ENCODE data around the gene RCOR1. TPM values are rescaled to one million over a fixed set of nuclear protein-coding genes. Genes with fewer than 3 reads are reported as not detected.
"Not testable (repeated sequence)": the region's sequence is repeated elsewhere in the genome, so short reads cannot be mapped to it uniquely, and the experiment has no call there.

RCOR1 gene
- total RNA-seq, 6 donors from 2014 or later, result 19.8 to 58.7 (median 34.3) TPM

DNA sequence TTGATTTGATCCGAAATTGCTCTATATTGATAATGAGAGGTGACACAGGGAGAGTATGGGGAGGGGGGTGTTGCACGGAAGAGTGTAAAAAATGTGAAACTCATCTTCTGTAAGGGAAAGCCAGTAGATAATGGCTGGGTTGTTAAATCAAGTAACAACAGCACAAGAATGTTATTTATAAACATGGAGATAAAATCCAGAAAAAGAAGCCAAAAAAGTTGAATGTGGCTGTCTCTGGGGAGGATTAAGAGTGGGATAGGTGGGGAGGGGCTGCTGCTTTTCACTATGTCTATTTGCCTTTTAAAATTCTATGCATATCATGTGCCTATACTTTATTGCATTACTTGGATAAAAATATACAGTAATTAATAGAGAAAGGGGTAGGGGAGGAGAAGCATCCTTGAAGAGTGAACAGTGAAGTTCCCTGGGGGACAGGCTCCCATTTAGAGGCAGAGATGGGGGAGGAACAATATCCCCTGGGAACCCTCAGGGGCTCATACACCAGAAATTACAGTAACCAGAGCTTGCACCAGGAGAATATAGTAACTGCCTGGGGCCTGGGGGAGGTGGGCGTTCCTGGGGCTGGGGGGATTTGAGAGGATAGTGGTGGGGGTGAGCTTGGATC is 43.7 kb upstream of the RCOR1 start:
- H3K4me1 ChIP-seq, result peaks cover 3 to 20% (median 10%) of the 10 kb centered on the region in 4 donors
- peaks cover 0 to 22% (median 14%) of the 10 kb centered on the region in 4 donors for H3K27me3 ChIP-seq
- H3K36me3 ChIP-seq, result no peaks in the 10 kb centered on the region
- ATAC-seq (ENCODE audit: low FRiP score in 2 of 2) (no peak), DNase-seq (no peak)
- H3K27ac ChIP-seq, result no peak overlapping the region
- no peaks in the 10 kb centered on the region for H3K9me3 ChIP-seq
- no peak overlapping the region for H3K4me3 ChIP-seq
- WGBS, 2 donors, result 62 to 77% methylated on average over 2 to 3 of the region's 3 CpGs
- TF ChIP-seq POLR2AphosphoS5 (IDR thresholded peaks at IDR 0.05) (no peak), EP300 (IDR thresholded peaks at IDR 0.05) (no peak), POLR2A (IDR thresholded peaks at IDR 0.05) (no peak)
- TF ChIP-seq, protein P1, sequence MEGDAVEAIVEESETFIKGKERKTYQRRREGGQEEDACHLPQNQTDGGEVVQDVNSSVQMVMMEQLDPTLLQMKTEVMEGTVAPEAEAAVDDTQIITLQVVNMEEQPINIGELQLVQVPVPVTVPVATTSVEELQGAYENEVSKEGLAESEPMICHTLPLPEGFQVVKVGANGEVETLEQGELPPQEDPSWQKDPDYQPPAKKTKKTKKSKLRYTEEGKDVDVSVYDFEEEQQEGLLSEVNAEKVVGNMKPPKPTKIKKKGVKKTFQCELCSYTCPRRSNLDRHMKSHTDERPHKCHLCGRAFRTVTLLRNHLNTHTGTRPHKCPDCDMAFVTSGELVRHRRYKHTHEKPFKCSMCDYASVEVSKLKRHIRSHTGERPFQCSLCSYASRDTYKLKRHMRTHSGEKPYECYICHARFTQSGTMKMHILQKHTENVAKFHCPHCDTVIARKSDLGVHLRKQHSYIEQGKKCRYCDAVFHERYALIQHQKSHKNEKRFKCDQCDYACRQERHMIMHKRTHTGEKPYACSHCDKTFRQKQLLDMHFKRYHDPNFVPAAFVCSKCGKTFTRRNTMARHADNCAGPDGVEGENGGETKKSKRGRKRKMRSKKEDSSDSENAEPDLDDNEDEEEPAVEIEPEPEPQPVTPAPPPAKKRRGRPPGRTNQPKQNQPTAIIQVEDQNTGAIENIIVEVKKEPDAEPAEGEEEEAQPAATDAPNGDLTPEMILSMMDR (IDR thresholded peaks at IDR 0.05), result no peak

DNA sequence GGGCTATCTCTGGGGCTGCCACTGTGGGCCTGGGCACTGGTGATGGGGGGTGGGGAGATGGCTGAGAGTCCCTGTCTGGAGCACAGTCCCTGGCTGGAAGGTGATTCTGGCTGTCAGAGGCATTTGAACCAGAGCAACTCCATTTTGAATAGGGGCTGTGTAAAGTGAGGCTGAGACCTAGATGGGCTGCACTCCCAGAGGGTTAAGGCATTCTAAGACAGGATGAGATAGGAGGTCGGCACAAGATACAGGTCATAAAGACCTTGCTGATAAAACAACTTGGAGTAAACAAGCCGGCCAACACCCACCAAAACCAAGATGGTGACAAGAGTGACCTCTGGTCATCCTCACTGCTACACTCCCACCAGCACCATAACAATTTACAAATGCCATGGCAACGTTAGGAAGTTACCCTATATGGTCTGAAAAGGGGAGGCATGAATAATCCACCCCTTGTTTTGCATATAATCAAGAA is 41.5 kb upstream of the RCOR1 start:
- not testable (repeated sequence) for ATAC-seq (ENCODE audit: low FRiP score in 2 of 2)
- 74 to 85% methylated on average over 3 of the region's 3 CpGs for WGBS, 2 donors

DNA sequence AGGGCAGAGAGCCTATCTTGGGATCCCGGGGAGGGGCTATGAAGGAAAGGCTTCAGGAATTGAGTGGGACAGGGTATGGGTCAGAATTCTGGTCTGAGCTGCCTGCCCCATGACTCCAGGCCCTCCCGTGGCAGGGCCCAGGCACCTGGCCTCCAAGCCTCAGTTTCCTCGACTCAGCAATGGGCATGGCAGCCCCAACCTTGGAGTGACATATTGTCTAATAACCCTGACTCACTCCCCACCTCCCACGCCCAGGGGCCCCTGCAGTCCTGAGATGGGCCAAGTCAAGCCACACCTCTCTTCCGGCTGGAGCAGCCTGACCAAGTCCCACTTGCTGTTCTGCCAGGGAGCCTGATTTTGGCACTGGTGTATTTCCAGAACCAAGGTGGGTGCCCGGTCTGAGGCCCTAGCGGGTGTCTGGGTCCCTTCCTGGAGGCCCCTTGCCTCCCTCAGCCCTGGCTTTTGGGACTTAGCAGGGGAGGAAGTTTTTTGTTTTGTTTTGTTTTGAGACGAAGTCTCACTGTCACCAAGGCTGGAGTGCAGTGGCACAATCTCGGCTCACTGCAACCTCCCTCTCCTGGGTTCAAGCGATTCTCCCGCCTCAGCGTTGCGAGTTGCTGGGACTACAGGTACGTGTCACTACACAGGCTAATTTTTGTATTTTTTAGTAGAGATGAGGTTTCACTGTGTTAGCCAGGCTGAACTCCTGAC is 40.3 kb upstream of the RCOR1 start:
- 76 to 95% methylated on average over 7 to 14 of the region's 14 CpGs for whole genome bisulfite sequencing, 2 donors
- TF ChIP-seq EP300 (IDR thresholded peaks at IDR 0.05) (no peak), POLR2AphosphoS5 (IDR thresholded peaks at IDR 0.05) (no peak), POLR2A (IDR thresholded peaks at IDR 0.05) (no peak)
- TF ChIP-seq, protein P1 (IDR thresholded peaks at IDR 0.05), result no peak
- Histone ChIP-seq H3K9me3 (no peaks in the 10 kb centered on the region), H3K4me3 (no peak overlapping the region), H3K36me3 (no peaks in the 10 kb centered on the region), H3K27me3 (no peaks in the 10 kb centered on the region), H3K27ac (no peak overlapping the region), H3K4me1 (peaks cover 4 to 11% (median 5%) of the 10 kb centered on the region in 4 donors)
- ATAC-seq (ENCODE audit: low FRiP score in 2 of 2), result peak in 1 of 2 donors; percentile 75
- DNase-seq, result no peak

More for the DNA sequence above, 41.5 kb upstream of the RCOR1 start:
- not testable (repeated sequence) for H3K9me3 ChIP-seq, H3K36me3 ChIP-seq, DNase-seq, H3K4me3 ChIP-seq, H3K27me3 ChIP-seq, H3K27ac ChIP-seq
- peaks cover 4 to 11% (median 5%) of the 10 kb centered on the region in 4 donors for H3K4me1 ChIP-seq

DNA sequence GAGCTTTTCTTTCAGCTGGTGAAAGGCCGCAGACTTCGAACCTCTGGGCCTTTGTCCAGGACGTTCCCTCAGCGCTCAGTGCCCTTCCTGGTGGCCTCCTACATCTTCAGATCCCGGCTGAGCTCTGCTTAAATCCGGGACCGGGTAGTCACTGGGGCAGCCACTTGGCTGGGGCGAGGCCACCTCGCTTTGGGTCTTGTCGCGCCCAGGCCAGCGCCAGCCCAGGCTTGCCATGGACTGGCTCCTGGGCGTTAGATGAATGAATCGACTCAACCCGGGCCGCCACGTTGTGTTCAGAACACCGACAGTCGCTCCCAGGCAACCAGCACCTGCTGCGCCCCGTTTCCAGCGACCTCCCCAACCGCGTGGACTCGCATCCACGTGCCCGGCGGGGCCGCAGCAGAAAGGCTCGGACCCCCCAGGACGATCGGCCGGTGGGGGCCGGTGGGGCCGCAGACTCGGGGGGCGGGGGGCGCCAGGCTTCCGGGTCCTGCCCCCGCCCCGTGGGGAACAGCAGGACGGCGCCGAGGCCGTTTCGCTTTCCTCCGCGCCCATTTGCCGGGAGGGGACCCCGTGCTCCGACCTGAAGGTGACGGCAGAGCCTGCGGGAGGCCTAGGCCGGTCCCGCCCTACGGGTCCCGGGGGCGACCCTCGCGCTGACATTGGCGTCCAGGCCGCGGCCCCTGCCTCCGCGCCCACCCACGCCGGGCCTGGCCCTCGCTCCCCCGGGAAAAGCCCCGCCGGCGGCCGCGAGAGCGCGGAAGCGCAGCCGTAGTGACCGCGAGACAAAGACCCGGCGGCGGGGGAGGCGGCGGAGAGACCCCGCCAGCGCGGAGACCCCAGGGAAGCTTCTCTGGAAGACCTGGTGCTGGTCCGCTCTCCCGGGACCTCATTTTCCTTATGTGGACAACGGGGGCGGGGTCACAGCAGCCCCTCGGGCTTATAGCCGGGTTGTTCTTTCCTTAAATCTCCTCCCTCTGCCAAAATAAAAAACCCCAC is 37.3 kb upstream of the RCOR1 start:
- no peaks in the 10 kb centered on the region for H3K36me3 ChIP-seq
- no peaks in the 10 kb centered on the region for H3K9me3 ChIP-seq
- 18 to 40% methylated on average over 1 to 27 of the region's 94 CpGs for WGBS, 2 donors
- no peaks in the 10 kb centered on the region for H3K27me3 ChIP-seq
- peak overlapping the region; percentile 45 to 93 (median 64) for H3K4me3 ChIP-seq
- DNase-seq (peak; percentile 73 to 90), ATAC-seq (ENCODE audit: low FRiP score in 2 of 2) (peak; percentile 34 to 81)
- H3K4me1 ChIP-seq, result peaks cover 4 to 11% (median 5%) of the 10 kb centered on the region in 4 donors
- TF ChIP-seq EP300 (IDR thresholded peaks at IDR 0.05), result no peak
- peak in 1 of 4 donors; percentile 24 for TF ChIP-seq POLR2A (IDR thresholded peaks at IDR 0.05)
- TF ChIP-seq, protein P1 (IDR thresholded peaks at IDR 0.05), result no peak
- TF ChIP-seq POLR2AphosphoS5 (IDR thresholded peaks at IDR 0.05), result no peak
- peak overlapping the region; percentile 64 to 78 (median 68) for H3K27ac ChIP-seq

All from upper lobe of left lung (tissue), 6 donors.